NCI-H2107 treated with DMSO at 0.1 percent for 48 hours (cell line): ENCODE data around the gene JAG2.

Experiments
- DNase-seq: peaks from one replicate; lab custom pipeline; 2025; ENCODE audit not compliant: unreplicated experiment; lab: John Stamatoyannopoulos, UW

JAG2 gene

DNA sequence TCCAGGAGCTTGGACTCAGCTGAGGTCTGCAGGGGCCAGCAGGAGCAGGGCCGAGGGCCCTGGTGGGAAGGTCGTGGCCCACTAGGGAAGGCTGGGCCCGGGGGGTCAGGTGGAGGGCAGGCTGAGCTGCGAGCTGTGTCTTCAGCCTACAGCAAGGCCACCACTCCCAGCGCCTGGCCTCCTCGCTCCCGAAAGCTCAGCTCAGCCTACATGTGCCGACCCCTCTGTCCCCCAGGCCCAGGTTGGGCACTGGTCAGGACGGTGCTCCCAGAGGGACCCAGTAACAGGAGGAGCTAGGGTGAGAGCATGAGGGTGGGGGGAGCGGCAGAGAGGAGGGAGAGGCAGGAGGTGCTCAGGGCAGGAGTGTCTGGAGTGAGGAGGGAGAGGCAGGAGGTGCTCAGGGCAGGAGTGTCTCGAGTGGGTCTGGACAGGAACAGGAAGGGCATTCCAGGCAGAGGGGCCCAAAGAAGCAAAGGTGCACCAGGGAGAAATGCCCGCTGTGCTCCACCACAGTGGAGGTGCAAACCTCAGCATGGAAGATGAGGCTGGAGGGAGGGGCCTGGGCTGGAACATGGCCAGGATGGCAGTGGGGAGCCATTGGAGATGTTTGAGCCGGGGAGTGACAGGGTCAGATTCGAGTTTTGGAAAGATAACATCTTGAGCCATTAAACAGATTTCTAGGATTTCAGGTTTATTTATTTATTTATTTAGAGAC lies 74.2 kb downstream of the JAG2 start:
- no peak for DNase-seq

GRCh38 chr14:105093431-105094192 lies 75.0 kb downstream of the JAG2 start:
- no peak for DNase-seq

DNA sequence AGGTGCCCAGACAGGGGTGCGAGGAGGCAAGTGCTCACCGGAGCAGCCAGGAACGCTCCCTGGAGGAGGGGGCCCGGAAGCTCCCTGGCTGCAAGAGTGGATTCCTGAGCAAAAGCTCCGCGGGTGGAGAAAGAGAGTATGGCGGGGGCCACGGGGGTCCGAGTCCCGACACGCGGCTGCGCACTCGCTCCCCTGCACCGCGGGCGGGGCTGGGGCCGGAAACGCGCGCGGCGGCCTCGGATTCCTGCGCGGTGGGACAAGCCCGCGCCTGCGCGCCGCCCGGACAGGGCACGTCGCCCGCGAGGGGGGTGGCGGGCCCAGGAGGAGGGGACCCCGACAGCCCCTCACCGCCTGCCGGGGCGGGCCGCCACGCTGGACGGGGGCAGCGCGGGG lies 75.5 kb downstream of the JAG2 start:
- no peak for DNase-seq

DNA sequence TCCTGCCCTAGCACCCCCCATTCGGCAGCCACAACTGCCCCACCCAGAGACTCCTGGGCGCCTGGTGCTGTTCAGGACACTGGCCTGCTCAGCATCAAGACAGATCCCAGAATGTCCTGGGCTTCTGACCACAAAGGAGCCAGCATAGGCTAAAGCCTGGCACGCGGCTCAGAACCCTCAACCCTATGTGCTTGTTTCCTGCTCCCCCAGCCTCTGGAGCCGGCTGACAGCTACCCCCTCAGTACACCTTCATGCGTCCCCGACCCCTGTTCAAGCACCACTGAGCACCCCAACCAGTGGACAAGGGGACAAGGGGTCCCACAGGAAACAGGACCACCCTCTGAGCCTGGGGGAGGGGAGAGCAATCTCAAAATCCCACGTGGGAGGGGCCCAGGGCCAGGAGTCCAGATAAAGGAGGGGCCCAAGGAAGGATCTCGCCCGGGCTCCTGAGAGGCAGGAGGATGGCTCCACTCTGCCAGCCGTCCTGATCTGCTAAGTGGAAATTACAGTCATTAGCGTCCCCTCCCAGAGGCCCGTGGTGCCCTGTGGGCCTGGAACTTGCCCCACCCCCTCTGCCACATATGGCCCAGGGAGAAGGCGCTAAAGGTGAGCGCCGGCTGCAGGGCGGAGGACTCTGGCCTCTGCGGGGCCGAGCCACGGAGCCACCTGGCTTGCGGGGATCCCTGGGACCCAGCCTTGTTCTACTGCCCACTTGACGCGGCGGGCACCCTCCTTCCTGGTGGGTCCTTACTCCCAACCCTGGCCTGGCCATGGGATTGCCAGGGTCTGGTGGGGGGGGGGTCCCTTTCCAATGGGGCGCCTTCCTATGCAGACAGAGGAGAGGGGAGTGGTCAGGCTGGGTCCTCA lies 76.2 kb downstream of the JAG2 start:
- DNase-seq: no peak

GRCh38 chr14:105091517-105092170 lies 76.9 kb downstream of the JAG2 start:
- DNase-seq: peak; percentile 53

DNA sequence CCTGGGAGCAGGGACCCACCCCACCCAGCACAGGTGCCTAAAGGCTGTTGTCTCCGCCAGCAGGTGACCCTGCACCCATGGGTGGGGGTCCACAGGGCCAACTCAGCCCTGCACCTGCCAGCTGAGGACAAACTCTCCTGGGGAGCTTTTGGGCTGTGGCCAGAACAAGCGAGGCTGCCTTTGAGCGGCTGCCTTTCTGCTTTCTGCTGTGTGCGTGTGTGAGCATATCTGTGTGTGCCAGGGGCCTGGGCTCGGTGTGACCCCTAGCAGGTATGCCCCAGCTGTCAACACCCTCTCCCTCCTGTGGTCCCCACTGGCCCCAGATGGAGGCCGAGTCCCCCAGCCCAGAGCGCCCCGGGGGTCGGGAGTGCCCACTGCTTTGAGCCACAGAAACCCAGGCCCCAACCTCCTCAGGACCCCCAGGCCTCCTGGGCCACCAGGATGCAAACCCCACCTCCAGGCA lies 77.5 kb downstream of the JAG2 start:
- peak; percentile 48 for DNase-seq
